OCI-LY3 (cell line): Measurements from ENCODE around the gene FAM163B.

Source experiments
- H2AFZ ChIP-seq: fragments of 200-600, 300-600 bp; shearing (Covaris generic); 2 replicates; pipeline ENCODE4 v1.6.0; 2014; ENCODE audit warnings: antibody characterized with exemption, low read depth, low read length
- H3K27ac ChIP-seq: fragments of 200-600, 300-600 bp; sonication (generic); 2 replicates; pipeline ENCODE4 v1.5.1; 2014; ENCODE audit warnings: mild to moderate bottlenecking, low read length, moderate library complexity, mixed read lengths
- H3K27me3 ChIP-seq: fragments of 200-600, 300-600 bp; sonication (generic); 2 replicates; pipeline ENCODE4 v1.6.1; 2014; ENCODE audit warnings: low read depth, low read length, mixed read lengths
- H3K36me3 ChIP-seq: fragments of 200-600, 300-600 bp; sonication (generic); replicated peaks from 2 replicates; pipeline ENCODE3; 2014; ENCODE audit warnings: low read depth, low read length, mixed read lengths
- H3K4me1 ChIP-seq: fragments of 300-600, 200-600 bp; sonication (generic); 2 replicates; pipeline ENCODE4 v1.6.1; 2014; ENCODE audit warnings: low read length, mixed read lengths
- H3K4me2 ChIP-seq: fragments of 200-600, 300-600 bp; sonication (generic); 2 replicates; pipeline ENCODE4 v1.6.1; 2014; ENCODE audit warnings: low read length, mixed read lengths
- H3K4me3 ChIP-seq: fragments of 300-600, 200-600 bp; sonication (generic); 2 replicates; pipeline ENCODE4 v1.5.1; 2014; ENCODE audit warnings: antibody characterized with exemption, mild to moderate bottlenecking, low read length, moderate library complexity
- H3K79me2 ChIP-seq: fragments of 300-600, 200-600 bp; shearing (Covaris generic); 2 replicates; pipeline ENCODE4 v1.6.1; 2014; ENCODE audit warnings: mild to moderate bottlenecking, low read length, mixed read lengths
- H3K9ac ChIP-seq: fragments of 300-600, 200-600 bp; shearing (Covaris generic); 2 replicates; pipeline ENCODE4 v1.6.0; 2014; ENCODE audit warnings: mild to moderate bottlenecking, low read length, moderate library complexity
- H3K9me3 ChIP-seq: fragments of 200-600, 300-600 bp; shearing (Covaris generic); 2 replicates; pipeline ENCODE4 v1.6.1; 2014; ENCODE audit warnings: low read length, mixed read lengths; ENCODE audit not compliant: insufficient read depth
- H4K20me1 ChIP-seq: fragments of 200-600, 300-600 bp; sonication (generic); 2 replicates; pipeline ENCODE4 v1.6.1; 2016; ENCODE audit warnings: low read length, mixed read lengths; ENCODE audit not compliant: insufficient read depth
- EZH2phosphoT487 ChIP-seq: fragments of 200-600 bp; shearing (Covaris generic); IDR thresholded peaks from 2 replicates; pipeline ENCODE4 v1.6.1; 2018; ENCODE audit warnings: antibody characterized with exemption, mixed run types, low read depth
- TF ChIP-seq, protein P1 (sequence below): fragments of 200-600, 300-600 bp; sonication (generic); IDR thresholded peaks from 2 replicates; pipeline ENCODE4 v1.5.1; 2014; ENCODE audit warnings: antibody characterized with exemption, low read length, low read depth

The FAM163B gene

GRCh38 chr9:133605856-133606707 lies 3.1 kb downstream of the FAM163B start:
- H3K36me3 ChIP-seq = no peaks in the 10 kb centered on the region
- no peaks in the 10 kb centered on the region for H4K20me1 ChIP-seq
- no peak overlapping the region for H3K4me2 ChIP-seq
- H2AFZ ChIP-seq = no peak overlapping the region
- no peaks in the 10 kb centered on the region for H3K9me3 ChIP-seq
- no peaks in the 10 kb centered on the region for H3K4me1 ChIP-seq
- no peak overlapping the region for H3K9ac ChIP-seq
- TF ChIP-seq, protein P1, sequence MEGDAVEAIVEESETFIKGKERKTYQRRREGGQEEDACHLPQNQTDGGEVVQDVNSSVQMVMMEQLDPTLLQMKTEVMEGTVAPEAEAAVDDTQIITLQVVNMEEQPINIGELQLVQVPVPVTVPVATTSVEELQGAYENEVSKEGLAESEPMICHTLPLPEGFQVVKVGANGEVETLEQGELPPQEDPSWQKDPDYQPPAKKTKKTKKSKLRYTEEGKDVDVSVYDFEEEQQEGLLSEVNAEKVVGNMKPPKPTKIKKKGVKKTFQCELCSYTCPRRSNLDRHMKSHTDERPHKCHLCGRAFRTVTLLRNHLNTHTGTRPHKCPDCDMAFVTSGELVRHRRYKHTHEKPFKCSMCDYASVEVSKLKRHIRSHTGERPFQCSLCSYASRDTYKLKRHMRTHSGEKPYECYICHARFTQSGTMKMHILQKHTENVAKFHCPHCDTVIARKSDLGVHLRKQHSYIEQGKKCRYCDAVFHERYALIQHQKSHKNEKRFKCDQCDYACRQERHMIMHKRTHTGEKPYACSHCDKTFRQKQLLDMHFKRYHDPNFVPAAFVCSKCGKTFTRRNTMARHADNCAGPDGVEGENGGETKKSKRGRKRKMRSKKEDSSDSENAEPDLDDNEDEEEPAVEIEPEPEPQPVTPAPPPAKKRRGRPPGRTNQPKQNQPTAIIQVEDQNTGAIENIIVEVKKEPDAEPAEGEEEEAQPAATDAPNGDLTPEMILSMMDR = no peak
- no peak for TF ChIP-seq EZH2phosphoT487
- peaks cover 29% of the 10 kb centered on the region for H3K27me3 ChIP-seq
- no peak overlapping the region for H3K4me3 ChIP-seq
- H3K27ac ChIP-seq = no peak overlapping the region
- no peaks in the 10 kb centered on the region for H3K79me2 ChIP-seq

DNA sequence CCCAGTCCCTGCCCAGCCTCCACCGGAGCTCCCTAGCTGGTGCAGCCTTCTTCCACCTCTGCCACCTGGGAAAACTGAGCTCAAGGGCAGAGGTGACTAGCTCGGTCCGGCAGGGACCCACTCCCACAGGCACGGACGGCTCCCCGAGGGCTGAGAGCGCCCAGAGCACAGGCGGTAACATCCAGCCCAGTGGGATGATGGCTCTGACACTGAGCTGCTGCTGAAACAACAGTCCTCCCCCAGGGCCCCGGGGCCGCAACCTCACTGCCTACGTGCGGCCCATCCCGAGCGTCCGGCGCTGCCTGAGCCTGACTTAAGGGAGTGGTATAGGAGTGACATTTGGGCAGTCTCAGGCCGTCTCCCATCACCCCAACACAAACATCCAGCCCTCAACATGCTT lies 3.7 kb downstream of the FAM163B start:
- Histone ChIP-seq H4K20me1 (no peaks in the 10 kb centered on the region), H3K27ac (no peak overlapping the region), H3K4me3 (no peak overlapping the region), H2AFZ (no peak overlapping the region), H3K9me3 (no peaks in the 10 kb centered on the region), H3K36me3 (no peaks in the 10 kb centered on the region), H3K4me2 (no peak overlapping the region), H3K4me1 (no peaks in the 10 kb centered on the region), H3K27me3 (peaks cover 22% of the 10 kb centered on the region), H3K79me2 (no peaks in the 10 kb centered on the region), H3K9ac (no peak overlapping the region)
- TF ChIP-seq, protein P1 = no peak
- no peak for TF ChIP-seq EZH2phosphoT487

GRCh38 chr9:133604856-133605255 lies 4.3 kb downstream of the FAM163B start:
- H3K4me3 ChIP-seq = no peak overlapping the region
- no peak overlapping the region for H3K9ac ChIP-seq
- peaks cover 22% of the 10 kb centered on the region for H3K27me3 ChIP-seq

DNA sequence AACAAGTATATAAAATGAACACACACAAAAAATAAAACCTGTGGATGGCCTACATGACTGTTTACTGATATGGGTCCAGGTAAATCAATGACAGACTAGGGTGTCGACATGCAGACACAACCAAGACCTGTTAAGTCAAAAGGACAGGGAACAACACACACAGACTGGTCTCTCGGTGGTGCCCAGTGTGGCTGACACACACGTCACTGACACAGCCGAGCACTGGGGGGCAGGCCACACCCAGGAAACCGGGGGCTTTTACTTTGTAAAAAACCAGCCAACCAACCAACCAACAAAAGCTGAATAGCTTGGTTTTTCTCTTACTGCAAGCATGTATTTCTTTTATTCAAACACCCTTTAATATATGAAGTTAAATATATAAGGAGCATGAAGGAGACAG lies 5.0 kb downstream of the FAM163B start:
- H3K9me3 ChIP-seq = no peaks in the 10 kb centered on the region
- TF ChIP-seq, protein P1 = peak; percentile 40
- no peak for TF ChIP-seq EZH2phosphoT487
- no peaks in the 10 kb centered on the region for H4K20me1 ChIP-seq
- no peak overlapping the region for H3K4me3 ChIP-seq
- H2AFZ ChIP-seq = no peak overlapping the region
- H3K27me3 ChIP-seq = peaks cover 22% of the 10 kb centered on the region
- H3K4me1 ChIP-seq = no peaks in the 10 kb centered on the region
- no peak overlapping the region for H3K9ac ChIP-seq
- no peak overlapping the region for H3K4me2 ChIP-seq
- H3K79me2 ChIP-seq = no peaks in the 10 kb centered on the region
- H3K36me3 ChIP-seq = no peaks in the 10 kb centered on the region
- H3K27ac ChIP-seq = no peak overlapping the region

More at GRCh38 chr9:133604856-133605255, 4.3 kb downstream of the FAM163B start:
- Histone ChIP-seq H3K79me2 (no peaks in the 10 kb centered on the region), H3K36me3 (no peaks in the 10 kb centered on the region), H3K4me2 (no peak overlapping the region), H4K20me1 (no peaks in the 10 kb centered on the region), H2AFZ (no peak overlapping the region), H3K4me1 (no peaks in the 10 kb centered on the region), H3K9me3 (no peaks in the 10 kb centered on the region), H3K27ac (no peak overlapping the region)
- TF ChIP-seq EZH2phosphoT487 = no peak
- TF ChIP-seq, protein P1 = no peak
